ACHN (cell line): ENCODE measurements around the gene STX10.
"Not testable (repeated sequence)": the region's sequence is repeated elsewhere in the genome, so short reads cannot be mapped to it uniquely, and the experiment has no call there.

ENCODE experiments used
- DNase-seq: peaks from one replicate; pipeline ENCODE4 v3.0.0-alpha.2; 2015
- in situ Hi-C: cut with HindIII; loops from 2 replicates; pipeline ENCODE4 v1.10.0; 2017; ENCODE audit warnings: low sequenced_read_pairs, low pct_ligation_motif_present, low pct_unique_long_range_greater_than_20kb

The STX10 gene

GRCh38 chr19:13166151-13166550, 16.0 kb upstream of the STX10 start:
- in situ Hi-C loops, DNase-seq: not testable (repeated sequence)

- in situ Hi-C loops = no loop called here
- DNase-seq = no peak
Observed at GRCh38 chr19:13165162-13165997, 15.2 kb upstream of the STX10 start.

GRCh38 chr19:13164343-13165161, 14.4 kb upstream of the STX10 start:
- in situ Hi-C loops = no loop called here
- peak; percentile 33 for DNase-seq

- DNase-seq = peak; percentile 79
- in situ Hi-C loops = no loop called here
Observed at GRCh38 chr19:13163609-13164342, 13.6 kb upstream of the STX10 start.

- in situ Hi-C loops = no loop called here
- peak; percentile 97 for DNase-seq
Observed at GRCh38 chr19:13162724-13163608, 12.8 kb upstream of the STX10 start.

- in situ Hi-C loops = no loop called here
- DNase-seq = no peak
Observed at GRCh38 chr19:13160557-13160956, 10.4 kb upstream of the STX10 start.

GRCh38 chr19:13159713-13160112, 9.5 kb upstream of the STX10 start:
- no peak for DNase-seq
- in situ Hi-C loops = no loop called here

GRCh38 chr19:13155472-13156359, 5.5 kb upstream of the STX10 start:
- in situ Hi-C loops = no loop called here
- DNase-seq = peak; percentile 54

GRCh38 chr19:13154911-13155471, 4.8 kb upstream of the STX10 start:
- DNase-seq = peak; percentile 61
- in situ Hi-C loops = no loop called here

- in situ Hi-C loops = no loop called here
- DNase-seq = peak; percentile 69
Observed at GRCh38 chr19:13154241-13154778, 4.1 kb upstream of the STX10 start.

- in situ Hi-C loops = no loop called here
- DNase-seq = peak; percentile 25
Observed at GRCh38 chr19:13153569-13154240, 3.5 kb upstream of the STX10 start.

- in situ Hi-C loops = no loop called here
- DNase-seq = peak; percentile 90
Observed at GRCh38 chr19:13152974-13153568, 2.9 kb upstream of the STX10 start.

- in situ Hi-C loops = no loop called here
- no peak for DNase-seq
Observed at GRCh38 chr19:13152356-13152973, 2.3 kb upstream of the STX10 start.

GRCh38 chr19:13151605-13152355, 1.6 kb upstream of the STX10 start:
- DNase-seq = peak; percentile 94
- in situ Hi-C loops = no loop called here
